HG03571 (cell line): Measurements from ENCODE around the gene LBH.
"Not testable (repeated sequence)": the region's sequence is repeated elsewhere in the genome, so short reads cannot be mapped to it uniquely, and the experiment has no call there.

Source experiments
- ATAC-seq: cut with Tn5 transposase; IDR thresholded peaks from one replicate; pipeline ENCODE4 v1.9.1; 2021; ENCODE audit not compliant: unreplicated experiment

LBH gene

GRCh38 chr2:30255466-30256408 lies 24.4 kb downstream of the LBH start:
- no peak for ATAC-seq

GRCh38 chr2:30257266-30258214 lies 26.2 kb downstream of the LBH start:
- no peak for ATAC-seq

- ATAC-seq, result no peak
Measured at GRCh38 chr2:30259071-30259470, 27.7 kb downstream of the LBH start.

GRCh38 chr2:30259827-30260679 lies 28.7 kb downstream of the LBH start:
- ATAC-seq, result no peak

GRCh38 chr2:30260941-30261340 lies 29.6 kb downstream of the LBH start:
- ATAC-seq, result no peak

- ATAC-seq, result no peak
Measured at GRCh38 chr2:30261695-30262211, 30.4 kb downstream of the LBH start.

- no peak for ATAC-seq
Measured at GRCh38 chr2:30262716-30263309, 31.5 kb downstream of the LBH start.

GRCh38 chr2:30264274-30264673 lies 32.9 kb downstream of the LBH start:
- ATAC-seq, result no peak

- ATAC-seq, result no peak
Measured at GRCh38 chr2:30265052-30266015, 34.0 kb downstream of the LBH start.

GRCh38 chr2:30266051-30266621 lies 34.8 kb downstream of the LBH start:
- no peak for ATAC-seq

- no peak for ATAC-seq
Measured at GRCh38 chr2:30266705-30267104, 35.4 kb downstream of the LBH start.

- no peak for ATAC-seq
Measured at GRCh38 chr2:30267161-30267975, 36.0 kb downstream of the LBH start.

GRCh38 chr2:30268296-30268871 lies 37.0 kb downstream of the LBH start:
- ATAC-seq, result no peak

GRCh38 chr2:30269114-30269770 lies 37.9 kb downstream of the LBH start:
- ATAC-seq, result not testable (repeated sequence)

GRCh38 chr2:30269771-30270145 lies 38.4 kb downstream of the LBH start:
- no peak for ATAC-seq

- no peak for ATAC-seq
Measured at GRCh38 chr2:30270166-30270565, 38.8 kb downstream of the LBH start.

- no peak for ATAC-seq
Measured at GRCh38 chr2:30271301-30271700, 40.0 kb downstream of the LBH start.
